ENCODE data around the gene NT5C1A. TPM values are rescaled to one million over a fixed set of nuclear protein-coding genes. Genes with fewer than 3 reads are reported as not detected.

NT5C1A gene
- total RNA-seq, 1 donor from 2014 or later, result not detected

- no peak for TF ChIP-seq CTCF (conservative IDR thresholded peaks at IDR 0.05)
- Mint-ChIP-seq H3K4me3 (no peak overlapping the region), H3K27ac (no peak overlapping the region), H3K36me3 (no peaks in the 10 kb centered on the region), H3K9me3 (no peaks in the 10 kb centered on the region), H3K27me3 (peaks cover 5% of the 10 kb centered on the region), H3K4me1 (ENCODE audit: unreplicated experiment) (no peaks in the 10 kb centered on the region)
- DNase-seq (ENCODE audit: extremely low spot score, unreplicated experiment), result no peak
Measured at GRCh38 chr1:39617488-39618049, 54.3 kb downstream of the NT5C1A start.

GRCh38 chr1:39615086-39615673 is 56.7 kb downstream of the NT5C1A start:
- no peak for TF ChIP-seq CTCF (conservative IDR thresholded peaks at IDR 0.05)
- Mint-ChIP-seq H3K27me3 (peaks cover 8% of the 10 kb centered on the region), H3K9me3 (no peaks in the 10 kb centered on the region), H3K4me1 (ENCODE audit: unreplicated experiment) (no peaks in the 10 kb centered on the region), H3K36me3 (no peaks in the 10 kb centered on the region), H3K4me3 (no peak overlapping the region), H3K27ac (no peak overlapping the region)
- no peak for DNase-seq (ENCODE audit: extremely low spot score, unreplicated experiment)

GRCh38 chr1:39614488-39614887 is 57.4 kb downstream of the NT5C1A start:
- Mint-ChIP-seq H3K27me3 (peaks cover 11% of the 10 kb centered on the region), H3K36me3 (no peaks in the 10 kb centered on the region)

GRCh38 chr1:39613250-39613649 is 58.7 kb downstream of the NT5C1A start:
- Mint-ChIP-seq H3K27me3 (peaks cover 18% of the 10 kb centered on the region), H3K27ac (no peak overlapping the region), H3K36me3 (no peaks in the 10 kb centered on the region), H3K4me3 (no peak overlapping the region), H3K9me3 (no peaks in the 10 kb centered on the region), H3K4me1 (ENCODE audit: unreplicated experiment) (no peaks in the 10 kb centered on the region)
- no peak for DNase-seq (ENCODE audit: extremely low spot score, unreplicated experiment)
- TF ChIP-seq CTCF (conservative IDR thresholded peaks at IDR 0.05), result no peak

More at GRCh38 chr1:39614488-39614887, 57.4 kb downstream of the NT5C1A start:
- no peaks in the 10 kb centered on the region for H3K4me1 Mint-ChIP-seq (ENCODE audit: unreplicated experiment)
- no peak overlapping the region for H3K27ac Mint-ChIP-seq
- no peak overlapping the region for H3K4me3 Mint-ChIP-seq
- H3K9me3 Mint-ChIP-seq, result no peaks in the 10 kb centered on the region
- no peak for TF ChIP-seq CTCF (conservative IDR thresholded peaks at IDR 0.05)
- no peak for DNase-seq (ENCODE audit: extremely low spot score, unreplicated experiment)

- peak; percentile 84 for TF ChIP-seq CTCF (conservative IDR thresholded peaks at IDR 0.05)
- Mint-ChIP-seq H3K4me3 (no peak overlapping the region), H3K27me3 (peaks cover 19% of the 10 kb centered on the region), H3K36me3 (no peaks in the 10 kb centered on the region), H3K4me1 (ENCODE audit: unreplicated experiment) (peaks cover 5% of the 10 kb centered on the region), H3K27ac (no peak overlapping the region), H3K9me3 (no peaks in the 10 kb centered on the region)
- peak; percentile 78 for DNase-seq (ENCODE audit: extremely low spot score, unreplicated experiment)
Measured at GRCh38 chr1:39609618-39610331, 62.1 kb downstream of the NT5C1A start.

Other genes starting within 250 kb of the NT5C1A start
- 0.52 and 1.1 TPM in 2 replicates for gene BMP8A, start 180.5 kb downstream of the NT5C1A start, total RNA-seq (ENCODE audit: low replicate concordance)
- 283 and 291 TPM in 2 replicates for gene PABPC4, start 95.3 kb downstream of the NT5C1A start, total RNA-seq (ENCODE audit: low replicate concordance)
- 0.83 and 4.3 TPM in 2 replicates for gene HEYL, start 32.5 kb downstream of the NT5C1A start, total RNA-seq (ENCODE audit: low replicate concordance)
- gene HPCAL4, start 19.3 kb upstream of the NT5C1A start, total RNA-seq (ENCODE audit: low replicate concordance), result 0.21 and 0.53 TPM in 2 replicates
- 50.0 and 51.7 TPM in 2 replicates for gene PPIE, start 66.8 kb upstream of the NT5C1A start, total RNA-seq (ENCODE audit: low replicate concordance)
- gene OXCT2, start 99.2 kb upstream of the NT5C1A start, total RNA-seq (ENCODE audit: low replicate concordance), result 0.21 and 0.65 TPM in 2 replicates
- gene BMP8B, start 116.8 kb upstream of the NT5C1A start, total RNA-seq (ENCODE audit: low replicate concordance), result 1.5 and 2.4 TPM in 2 replicates
- gene TRIT1, start 211.4 kb upstream of the NT5C1A start, total RNA-seq (ENCODE audit: low replicate concordance), result 23.9 and 29.6 TPM in 2 replicates
- 19.5 and 36.5 TPM in 2 replicates for gene MYCL, start 229.8 kb upstream of the NT5C1A start, total RNA-seq (ENCODE audit: low replicate concordance)